Heart right ventricle (tissue), 16 donors: ENCODE measurements around the gene TRIM66. TPM values are rescaled to one million over a fixed set of nuclear protein-coding genes. Genes with fewer than 3 reads are reported as not detected.

Source experiments
- ATAC-seq, 8 donors: fragments of 200-7000 bp; cut with Tn5 transposase; one replicate each; pipeline ENCODE4 v1.9.1; 2020; ENCODE audit warnings: mild to moderate bottlenecking in 8 of 8, moderate library complexity in 8 of 8, moderate number of reproducible peaks in 1 of 8
- DNase-seq, 2 donors: peaks; one replicate each; pipeline ENCODE4 v3.0.0-alpha.2; 2020
- H3K27ac ChIP-seq, 10 donors: fragments of 200-600 bp; sonication (generic) in 2 of 10; one replicate each; pipeline versions ENCODE4 v1.5.0 to v1.8.0; 2020 to 2022; ENCODE audit warnings: mild to moderate bottlenecking in 3 of 10
- H3K27me3 ChIP-seq, 7 donors: fragments of 200-600 bp; one replicate each; pipeline ENCODE4 v1.8.0; 2021 to 2022; ENCODE audit warnings: mild to moderate bottlenecking in 2 of 7
- H3K36me3 ChIP-seq, 9 donors: fragments of 200-600 bp; sonication (generic) in 1 of 9; one replicate each; pipeline versions ENCODE4 v1.5.0 to v1.8.0; 2020 to 2022; ENCODE audit warnings: mild to moderate bottlenecking in 2 of 9
- H3K4me1 ChIP-seq, 9 donors: fragments of 200-600 bp; sonication (generic) in 1 of 9; one replicate each; pipeline versions ENCODE4 v1.5.0 to v1.8.0; 2020 to 2022; ENCODE audit warnings: mild to moderate bottlenecking in 4 of 9
- H3K4me3 ChIP-seq, 10 donors: fragments of 200-600 bp; sonication (generic) in 2 of 10; one replicate each; pipeline versions ENCODE4 v1.5.0 to v1.8.0; 2020 to 2022; ENCODE audit warnings: mild to moderate bottlenecking in 7 of 10, moderate library complexity in 2 of 10
- H3K9me3 ChIP-seq, 11 donors: fragments of 200-600 bp in 10 of 11; sonication (generic) in 2 of 11; one replicate each; pipeline versions ENCODE4 v1.5.0 to v1.8.0; 2013 to 2022; ENCODE audit warnings: mild to moderate bottlenecking in 2 of 11, control low read depth in 1 of 11, moderate library complexity in 1 of 11
- WGBS, 2 donors: extraction: QIAGEN DNeasy Blood & Tissue Kit; methylation state at CpG; one replicate each; pipeline ENCODE4 v1.1.7; 2013; ENCODE audit warnings: inconsistent platforms in 1 of 2; 5-methylcytosine and 5-hydroxymethylcytosine counted together
- intact Hi-C, 10 donors: fragments of 100-400 bp; cut with DNase I; formaldehyde crosslinking; loops; one replicate each; pipeline versions ENCODE4 v1.11.1 to v1.14.2; 2022
- polyA plus RNA-seq, 2 donors: library from polyadenylated mRNA; stranded (reverse); fragments of 200-250 nt; gene quantifications; one replicate each; pipeline ENCODE4 v1.2.3, GENCODE V29; 2013
- total RNA-seq, 10 donors: library from RNA; stranded (reverse); fragmentation: NEBNext Ultra II Directional in 3 of 10; extraction: Animal tissue kit (Norgen Biotek cat#: 25700) in 3 of 10; gene quantifications; one replicate each; pipeline versions ENCODE4 v1.2.1 to v1.2.4, GENCODE V29; 2021 to 2023
- TF ChIP-seq, protein P1 (sequence below), 9 donors: fragments of 200-600 bp; sonication (generic) in 2 of 9; IDR thresholded peaks; one replicate each; pipeline versions ENCODE4 v1.5.0 to v1.8.0; 2021 to 2022; ENCODE audit warnings: antibody characterized with exemption in 9 of 9, mild to moderate bottlenecking in 5 of 9, moderate library complexity in 1 of 9
- donor health status: Arrhythmogenic right ventricular cardiomyopathy.
- donor health status: ischemic (EF 13 %, LVEDD 7.1; RV severe dilation, severe dysfunction).
- donor health status: healthy with polysubstance abuse.
- donor health status: DM: no; HTN: yes; CAD: no.
- donor health status: DM: no; HTN: no; CAD: no.
- donor health status: ischemic (EF 25% LVEDD 6.9; RV normal size, moderate dysfunction).
- donor health status: ischemic (EF 25% LVEDD 5.7; RV mildly dilated, moderate dysfunction).
- donor health status: healthy.
- donor health status: DM: yes; HTN: yes; CAD: no.
- donor health status: Ischemic cardiomyopathy.
- donor health status: ischemic (EF 35%, LVEDD 5.7; RV mildly dilated, moderate dysfunction).
- donor health status: nonischemic (EF 11% LVEDD 7.7; RV severe dilation, severe dysfunction).
- donor health status: DM: yes; HTN: yes; CAD: no.
- donor health status: PGD.
- donor health status: ischemic (EF 29% LVEDD 5.4; RV normal size, mild dysfunction).
- donor health status: nonischemic (EF 23%, LVEDD 6.1; RV moderate dilation, normal function).

Gene TRIM66
- total and polyA plus RNA-seq, 12 donors: 0.33 to 7.4 (median 2.8) TPM

- no peak for ATAC-seq
- TF ChIP-seq, protein P1, sequence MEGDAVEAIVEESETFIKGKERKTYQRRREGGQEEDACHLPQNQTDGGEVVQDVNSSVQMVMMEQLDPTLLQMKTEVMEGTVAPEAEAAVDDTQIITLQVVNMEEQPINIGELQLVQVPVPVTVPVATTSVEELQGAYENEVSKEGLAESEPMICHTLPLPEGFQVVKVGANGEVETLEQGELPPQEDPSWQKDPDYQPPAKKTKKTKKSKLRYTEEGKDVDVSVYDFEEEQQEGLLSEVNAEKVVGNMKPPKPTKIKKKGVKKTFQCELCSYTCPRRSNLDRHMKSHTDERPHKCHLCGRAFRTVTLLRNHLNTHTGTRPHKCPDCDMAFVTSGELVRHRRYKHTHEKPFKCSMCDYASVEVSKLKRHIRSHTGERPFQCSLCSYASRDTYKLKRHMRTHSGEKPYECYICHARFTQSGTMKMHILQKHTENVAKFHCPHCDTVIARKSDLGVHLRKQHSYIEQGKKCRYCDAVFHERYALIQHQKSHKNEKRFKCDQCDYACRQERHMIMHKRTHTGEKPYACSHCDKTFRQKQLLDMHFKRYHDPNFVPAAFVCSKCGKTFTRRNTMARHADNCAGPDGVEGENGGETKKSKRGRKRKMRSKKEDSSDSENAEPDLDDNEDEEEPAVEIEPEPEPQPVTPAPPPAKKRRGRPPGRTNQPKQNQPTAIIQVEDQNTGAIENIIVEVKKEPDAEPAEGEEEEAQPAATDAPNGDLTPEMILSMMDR (IDR thresholded peaks at IDR 0.05): no peak
Measured at GRCh38 chr11:8581300-8581699, 101.2 kb downstream of the TRIM66 start.

GRCh38 chr11:8577791-8578581 lies 104.5 kb downstream of the TRIM66 start:
- intact Hi-C loops: loop anchor here in 1 of 10 donors (10.0 kb wide), 1 partner anchor 107 kb away; the partner anchor contains the start of genes RPL27A and TRIM66
- no peaks in the 10 kb centered on the region for H3K36me3 ChIP-seq
- WGBS, 2 donors: 95 to 98% methylated on average over 2 of the region's 2 CpGs

More at GRCh38 chr11:8581300-8581699, 101.2 kb downstream of the TRIM66 start:
- Histone ChIP-seq H3K27ac (no peak overlapping the region), H3K36me3 (no peaks in the 10 kb centered on the region), H3K9me3 (peaks cover 0 to 14% (median 0%) of the 10 kb centered on the region in 11 donors), H3K27me3 (no peaks in the 10 kb centered on the region), H3K4me3 (no peak overlapping the region), H3K4me1 (peaks cover 0 to 7% (median 0%) of the 10 kb centered on the region in 9 donors)
- intact Hi-C loops: no loop called here
- no peak for DNase-seq
- 80 to 81% methylated on average over 3 of the region's 3 CpGs for WGBS, 2 donors

DNA sequence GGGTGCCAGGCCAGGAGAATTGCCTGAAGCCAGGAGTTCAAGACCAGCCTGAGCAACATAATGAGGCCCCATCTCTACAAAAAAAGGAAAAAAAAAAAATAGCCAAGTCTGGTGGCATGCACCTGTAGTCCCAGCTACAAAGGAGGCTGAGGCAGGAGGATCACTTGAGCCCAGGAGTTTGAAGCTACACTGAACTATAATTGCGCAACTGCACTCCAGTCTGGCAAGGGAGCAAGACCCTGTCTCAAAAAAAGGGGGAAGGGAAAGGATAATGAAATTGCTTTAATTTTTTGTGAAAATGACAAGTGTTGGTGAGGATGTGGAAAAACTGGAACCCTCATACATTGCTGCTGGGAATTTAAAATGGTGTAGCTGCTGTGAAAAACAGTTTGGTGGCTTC lies 107.7 kb downstream of the TRIM66 start:
- peaks cover 0 to 14% (median 0%) of the 10 kb centered on the region in 11 donors for H3K9me3 ChIP-seq
- ATAC-seq (no peak), DNase-seq (no peak)
- H3K4me1 ChIP-seq: no peaks in the 10 kb centered on the region
- WGBS, 2 donors: 100% methylated on average over 1 of the region's 1 CpG
- intact Hi-C loops: loop anchor here in 1 of 10 donors (10.0 kb wide), 1 partner anchor 110 kb away; the partner anchor contains the start of genes RPL27A and TRIM66
- H3K36me3 ChIP-seq: no peaks in the 10 kb centered on the region
- H3K27ac ChIP-seq: no peak overlapping the region
- H3K4me3 ChIP-seq: no peak overlapping the region
- H3K27me3 ChIP-seq: no peaks in the 10 kb centered on the region
- TF ChIP-seq, protein P1 (IDR thresholded peaks at IDR 0.05): no peak

More at GRCh38 chr11:8577791-8578581, 104.5 kb downstream of the TRIM66 start:
- TF ChIP-seq, protein P1 (IDR thresholded peaks at IDR 0.05): no peak
- Histone ChIP-seq H3K4me3 (no peak overlapping the region), H3K4me1 (no peaks in the 10 kb centered on the region), H3K9me3 (peaks cover 0 to 14% (median 0%) of the 10 kb centered on the region in 11 donors), H3K27ac (no peak overlapping the region), H3K27me3 (no peaks in the 10 kb centered on the region)
- ATAC-seq (no peak), DNase-seq (no peak)

DNA sequence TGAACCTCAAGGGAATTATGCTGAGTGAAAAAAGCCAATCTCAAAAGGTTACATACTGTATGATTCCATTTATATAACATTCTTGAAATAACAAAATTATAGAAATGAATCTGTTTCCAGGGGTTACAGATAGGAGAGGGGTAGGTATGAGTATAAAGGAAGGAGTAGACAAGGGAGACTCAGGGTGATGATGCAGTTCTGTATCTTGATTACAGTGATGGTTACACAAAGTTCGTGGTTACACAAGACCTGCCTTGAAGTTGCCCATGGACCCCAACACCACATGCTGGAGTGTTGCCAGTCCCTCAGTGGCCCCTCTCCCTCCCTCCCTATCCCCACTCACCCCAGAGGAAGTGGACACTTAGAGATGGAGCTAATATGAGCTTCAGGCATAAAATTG lies 108.7 kb downstream of the TRIM66 start:
- intact Hi-C loops: loop anchor here in 1 of 10 donors (10.0 kb wide), 1 partner anchor 111 kb away; the partner anchor contains the start of genes RPL27A and TRIM66
- H3K4me3 ChIP-seq: no peak overlapping the region
- no peaks in the 10 kb centered on the region for H3K36me3 ChIP-seq
- no peak overlapping the region for H3K27ac ChIP-seq
- no peaks in the 10 kb centered on the region for H3K27me3 ChIP-seq
- DNase-seq (no peak), ATAC-seq (no peak)
- no peaks in the 10 kb centered on the region for H3K4me1 ChIP-seq
- 92 to 97% methylated on average over 1 of the region's 1 CpG for WGBS, 2 donors
- H3K9me3 ChIP-seq: peaks cover 0 to 11% (median 0%) of the 10 kb centered on the region in 11 donors
- TF ChIP-seq, protein P1 (IDR thresholded peaks at IDR 0.05): no peak
